GM06990 (cell line): ENCODE results near the gene MC1R.

Experiments used
- DNase-seq: peaks from one replicate; pipeline ENCODE4 v3.0.0-alpha.2; 2011; ENCODE audit not compliant: insufficient read length; ENCODE audit errors: extremely low read depth
- H3K27me3 ChIP-seq: replicated peaks from 2 replicates; pipeline ENCODE4 v1.6.0; 2011; ENCODE audit warnings: low read length; ENCODE audit not compliant: control insufficient read depth, insufficient read depth
- H3K36me3 ChIP-seq: 2 replicates; pipeline ENCODE4 v1.5.1; 2011; ENCODE audit warnings: low read length; ENCODE audit not compliant: control insufficient read depth, insufficient read depth
- H3K4me3 ChIP-seq: replicated peaks from 2 replicates; pipeline ENCODE4 v1.5.1; 2011; ENCODE audit warnings: low read depth, mild to moderate bottlenecking, control low read depth, low read length
- CTCF ChIP-seq: IDR thresholded peaks from 2 replicates; pipeline ENCODE4 v1.5.1; 2011; ENCODE audit warnings: low read length, control low read depth, mild to moderate bottlenecking, inconsistent platforms; ENCODE audit not compliant: insufficient read depth, poor library complexity, severe bottlenecking

Gene MC1R

DNA sequence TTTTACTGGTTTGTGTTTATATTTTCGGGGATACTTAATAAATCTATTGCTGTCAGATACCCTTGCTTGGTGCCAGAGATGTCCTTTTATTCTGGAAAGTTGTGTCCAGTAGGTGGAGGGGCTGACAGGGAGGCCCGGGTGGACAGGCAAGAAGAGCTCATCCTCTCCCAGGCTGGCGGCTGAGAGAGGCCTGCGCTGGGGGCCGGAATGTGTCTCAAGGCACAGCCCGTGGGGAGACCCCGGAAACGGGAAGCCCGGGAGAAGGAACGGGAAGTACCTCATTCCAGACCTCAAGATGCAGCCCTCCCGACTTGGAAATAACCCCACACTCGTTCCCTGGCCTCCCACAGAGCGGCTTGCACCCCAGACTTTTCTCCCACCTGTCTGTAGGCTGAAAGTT is 17.4 kb downstream of the MC1R start:
- H3K36me3 ChIP-seq: no peaks in the 10 kb centered on the region

DNA sequence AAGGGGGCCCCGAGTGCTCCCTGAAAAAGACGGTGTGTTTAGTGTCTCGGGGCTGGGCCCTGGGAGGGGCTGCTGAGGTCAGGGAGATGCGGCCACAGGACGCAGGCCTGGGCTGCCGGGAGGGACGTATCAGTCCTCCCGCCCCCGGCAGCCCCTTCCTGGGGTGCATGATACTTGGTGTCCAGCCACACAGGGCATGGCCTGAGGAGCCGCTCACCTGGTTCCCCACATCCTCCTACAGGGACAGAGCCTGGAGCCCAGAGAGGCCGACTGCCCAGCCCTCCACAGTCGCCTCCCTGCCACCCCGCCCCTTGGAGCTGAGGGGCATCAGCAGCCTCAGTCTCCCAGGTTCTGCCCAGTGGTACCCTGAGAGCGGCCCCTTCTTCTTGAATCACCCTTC is 17.8 kb downstream of the MC1R start:
- TF ChIP-seq CTCF: no peak
- no peak for DNase-seq
- no peaks in the 10 kb centered on the region for H3K27me3 ChIP-seq
- no peak overlapping the region for H3K4me3 ChIP-seq
- no peaks in the 10 kb centered on the region for H3K36me3 ChIP-seq

More for the DNA sequence above, 17.4 kb downstream of the MC1R start:
- no peak for DNase-seq
- Histone ChIP-seq H3K4me3 (no peak overlapping the region), H3K27me3 (no peaks in the 10 kb centered on the region; the same call in 1 of the 2 replicates)
- no peak for TF ChIP-seq CTCF

- H3K36me3 ChIP-seq: no peaks in the 10 kb centered on the region
- no peaks in the 10 kb centered on the region for H3K27me3 ChIP-seq
- no peak for TF ChIP-seq CTCF
- no peak for DNase-seq
- no peak overlapping the region for H3K4me3 ChIP-seq
Measured at GRCh38 chr16:89936981-89937380, 18.3 kb downstream of the MC1R start.

GRCh38 chr16:89938175-89938885 is 19.7 kb downstream of the MC1R start:
- Histone ChIP-seq H3K36me3 (no peaks in the 10 kb centered on the region), H3K4me3 (no peak overlapping the region), H3K27me3 (no peaks in the 10 kb centered on the region)
- no peak for TF ChIP-seq CTCF
- no peak for DNase-seq

DNA sequence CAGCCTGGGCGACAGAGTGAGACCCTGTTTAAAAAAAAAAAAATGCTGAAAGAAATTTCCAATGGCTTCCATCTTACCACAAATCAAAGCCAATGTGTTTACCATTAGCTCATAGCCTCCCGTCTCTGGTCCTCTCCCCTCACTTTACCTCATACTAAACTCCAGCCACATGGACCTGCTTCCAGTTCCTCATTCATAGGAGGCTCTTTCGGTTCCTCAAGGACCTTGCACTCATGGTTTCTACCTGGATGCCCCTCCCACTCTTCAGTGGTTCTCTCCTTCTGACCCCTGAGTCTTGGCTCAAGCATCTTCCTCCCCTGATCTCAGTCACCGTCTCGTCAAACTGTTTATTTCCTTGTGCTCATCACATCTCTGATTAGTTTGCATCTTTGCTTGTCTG is 26.1 kb downstream of the MC1R start:
- peak; percentile 49 for DNase-seq
- no peak overlapping the region for H3K4me3 ChIP-seq
- TF ChIP-seq CTCF: no peak
- no peaks in the 10 kb centered on the region for H3K36me3 ChIP-seq
- H3K27me3 ChIP-seq: no peaks in the 10 kb centered on the region; the same call in 1 of the 2 replicates
